DMS153 treated with DMSO at 0.1 percent for 48 hours (cell line): ENCODE data around the gene SEC14L5.
"Not testable (repeated sequence)": the region's sequence is repeated elsewhere in the genome, so short reads cannot be mapped to it uniquely, and the experiment has no call there.

Experiments used
- DNase-seq: peaks from one replicate; lab custom pipeline; 2025; ENCODE audit not compliant: unreplicated experiment; lab: John Stamatoyannopoulos, UW

The SEC14L5 gene

GRCh38 chr16:5033256-5034166 is 75.4 kb downstream of the SEC14L5 start, which contains the start of gene NAGPA:
Gene NAGPA, minus strand, starts transcription at chr16:5033935. Its CDS starts 21 bp downstream, at chr16:5033914.
- DNase-seq, result peak; percentile 67

- no peak for DNase-seq
Measured at GRCh38 chr16:5034167-5034523, 76.0 kb downstream of the SEC14L5 start.

GRCh38 chr16:5035909-5036227 is 77.7 kb downstream of the SEC14L5 start:
- DNase-seq, result no peak

- no peak for DNase-seq
Measured at GRCh38 chr16:5036228-5037156, 78.4 kb downstream of the SEC14L5 start.

- DNase-seq, result no peak
Measured at GRCh38 chr16:5040451-5040850, 82.3 kb downstream of the SEC14L5 start.

GRCh38 chr16:5041600-5042133 is 83.5 kb downstream of the SEC14L5 start:
- no peak for DNase-seq

- DNase-seq, result peak; percentile 15
Measured at GRCh38 chr16:5042574-5043171, 84.5 kb downstream of the SEC14L5 start.

- no peak for DNase-seq
Measured at GRCh38 chr16:5044011-5044540, 85.9 kb downstream of the SEC14L5 start.

- not testable (repeated sequence) for DNase-seq
Measured at GRCh38 chr16:5044581-5044980, 86.5 kb downstream of the SEC14L5 start.

- DNase-seq, result no peak
Measured at GRCh38 chr16:5045499-5046115, 87.5 kb downstream of the SEC14L5 start.

- DNase-seq, result no peak
Measured at GRCh38 chr16:5046914-5047313, 88.8 kb downstream of the SEC14L5 start.

- DNase-seq, result no peak
Measured at GRCh38 chr16:5054876-5055865, 97.0 kb downstream of the SEC14L5 start.

- no peak for DNase-seq
Measured at GRCh38 chr16:5056352-5056751, 98.2 kb downstream of the SEC14L5 start.

GRCh38 chr16:5058476-5058875 is 100.3 kb downstream of the SEC14L5 start:
- DNase-seq, result no peak

- no peak for DNase-seq
Measured at GRCh38 chr16:5059386-5060072, 101.4 kb downstream of the SEC14L5 start.

- no peak for DNase-seq
Measured at GRCh38 chr16:5060073-5060641, 102.0 kb downstream of the SEC14L5 start.

- DNase-seq, result no peak
Measured at GRCh38 chr16:5062051-5062450, 103.9 kb downstream of the SEC14L5 start.
